Tibial nerve (tissue), 4 donors: ENCODE results near the gene MOCOS. TPM values are rescaled to one million over a fixed set of nuclear protein-coding genes. Genes with fewer than 3 reads are reported as not detected.

ENCODE experiments used
- DNase-seq, 2 donors: peaks; one replicate each; pipeline ENCODE4 v3.0.0-alpha.2; 2019; ENCODE audit warnings: low spot score in 2 of 2
- H3K27ac ChIP-seq, 4 donors: fragments of 200-600 bp; sonication (generic) in 3 of 4; one replicate each; pipeline ENCODE4 v1.5.1; 2017 to 2019; ENCODE audit warnings: mild to moderate bottlenecking in 1 of 4
- H3K27me3 ChIP-seq, 2 donors: fragments of 200-600 bp; sonication (generic) in 1 of 2; one replicate each; pipeline versions ENCODE4 v1.5.1 to v1.6.0; 2017 to 2019
- H3K36me3 ChIP-seq, 3 donors: fragments of 200-600 bp; sonication (generic); one replicate each; pipeline ENCODE4 v1.5.1; 2018 to 2019
- H3K4me1 ChIP-seq, 4 donors: fragments of 200-600 bp; sonication (generic) in 3 of 4; one replicate each; pipeline ENCODE4 v1.5.1; 2017 to 2019
- H3K4me3 ChIP-seq, 4 donors: fragments of 200-600 bp; sonication (generic) in 3 of 4; one replicate each; pipeline ENCODE4 v1.5.1; 2017 to 2019; ENCODE audit warnings: mild to moderate bottlenecking in 1 of 4, moderate library complexity in 1 of 4
- H3K9me3 ChIP-seq, 4 donors: fragments of 200-600 bp; sonication (generic) in 3 of 4; one replicate each; pipeline ENCODE4 v1.5.1; 2017 to 2019
- CTCF ChIP-seq, 5 experiments: fragments of 200-600 bp in 3 of 5; fragments of 450-650 bp in 2 of 5; sonication (generic) in 3 of 5; IDR thresholded peaks; one replicate each; pipeline ENCODE4 v1.5.1; 2016 to 2019; ENCODE audit warnings: antibody characterized with exemption in 5 of 5, mild to moderate bottlenecking in 3 of 5, moderate library complexity in 2 of 5
- EP300 ChIP-seq, 2 donors: sonication (generic); formaldehyde crosslinking; IDR thresholded peaks; one replicate each; pipeline ENCODE4 v1.6.1; 2017; ENCODE audit warnings: antibody characterized with exemption in 2 of 2, mild to moderate bottlenecking in 1 of 2
- POLR2A ChIP-seq, 2 donors: fragments of 450-650 bp; IDR thresholded peaks; one replicate each; pipeline ENCODE4 v1.6.1; 2017; ENCODE audit warnings: antibody characterized with exemption in 2 of 2, mild to moderate bottlenecking in 2 of 2, moderate library complexity in 2 of 2
- WGBS, 2 donors: methylation state at CpG; one replicate each; pipeline ENCODE4 v1.1.5; 2018; 5-methylcytosine and 5-hydroxymethylcytosine counted together
- total RNA-seq, 4 donors: library from RNA; depleted of rRNA; stranded (reverse); fragments of >200 nt; gene quantifications; one replicate each; pipeline ENCODE4 v1.1.0, GENCODE V29; 2016

Gene MOCOS
- total RNA-seq, 4 donors from 2014 or later = 6.9 to 10.2 (median 8.9) TPM

- 78 to 80% methylated on average over 4 of the region's 4 CpGs for WGBS, 2 donors
- no peaks in the 10 kb centered on the region for H3K36me3 ChIP-seq
- H3K9me3 ChIP-seq = peaks cover 0 to 13% (median 0%) of the 10 kb centered on the region in 4 donors
- TF ChIP-seq EP300 (IDR thresholded peaks at IDR 0.05) (no peak), CTCF (IDR thresholded peaks at IDR 0.05) (no peak), POLR2A (IDR thresholded peaks at IDR 0.05) (no peak)
- DNase-seq = peak in 1 of 2 donors; percentile 49
- H3K27me3 ChIP-seq = no peaks in the 10 kb centered on the region
- H3K27ac ChIP-seq = no peak overlapping the region
- no peak overlapping the region for H3K4me3 ChIP-seq
- no peaks in the 10 kb centered on the region for H3K4me1 ChIP-seq
Measured at GRCh38 chr18:36314098-36314497, 126.8 kb downstream of the MOCOS start.

- no peaks in the 10 kb centered on the region for H3K27me3 ChIP-seq
- H3K36me3 ChIP-seq = no peaks in the 10 kb centered on the region
- DNase-seq = no peak
- TF ChIP-seq POLR2A (IDR thresholded peaks at IDR 0.05) (no peak), EP300 (IDR thresholded peaks at IDR 0.05) (no peak), CTCF (IDR thresholded peaks at IDR 0.05) (no peak)
- no peaks in the 10 kb centered on the region for H3K4me1 ChIP-seq
- no peak overlapping the region for H3K4me3 ChIP-seq
- H3K27ac ChIP-seq = no peak overlapping the region
- 28 to 38% methylated on average over 4 of the region's 4 CpGs for WGBS, 2 donors
- H3K9me3 ChIP-seq = peaks cover 0 to 20% (median 0%) of the 10 kb centered on the region in 4 donors
Measured at GRCh38 chr18:36314754-36315153, 127.5 kb downstream of the MOCOS start.

GRCh38 chr18:36315736-36316135, 128.4 kb downstream of the MOCOS start:
- Histone ChIP-seq H3K4me1 (no peaks in the 10 kb centered on the region), H3K27ac (no peak overlapping the region), H3K27me3 (no peaks in the 10 kb centered on the region), H3K9me3 (peaks cover 0 to 20% (median 0%) of the 10 kb centered on the region in 4 donors), H3K36me3 (no peaks in the 10 kb centered on the region), H3K4me3 (no peak overlapping the region)
- WGBS, 2 donors = 70 to 71% methylated on average over 10 of the region's 10 CpGs
- DNase-seq = no peak
- TF ChIP-seq EP300 (IDR thresholded peaks at IDR 0.05) (no peak), CTCF (IDR thresholded peaks at IDR 0.05) (no peak), POLR2A (IDR thresholded peaks at IDR 0.05) (no peak)

GRCh38 chr18:36316246-36316645, 128.9 kb downstream of the MOCOS start:
- no peak overlapping the region for H3K27ac ChIP-seq
- 90 to 93% methylated on average over 2 of the region's 2 CpGs for WGBS, 2 donors
- no peak overlapping the region for H3K4me3 ChIP-seq
- no peaks in the 10 kb centered on the region for H3K27me3 ChIP-seq
- no peak for TF ChIP-seq EP300 (IDR thresholded peaks at IDR 0.05)
- no peak for TF ChIP-seq CTCF (IDR thresholded peaks at IDR 0.05)
- TF ChIP-seq POLR2A (IDR thresholded peaks at IDR 0.05) = no peak
- H3K36me3 ChIP-seq = no peaks in the 10 kb centered on the region
- no peaks in the 10 kb centered on the region for H3K4me1 ChIP-seq
- DNase-seq = no peak
- H3K9me3 ChIP-seq = peaks cover 0 to 20% (median 0%) of the 10 kb centered on the region in 4 donors

Other genes starting within 250 kb of the MOCOS start
- 10 to 100 TPM; 65.9 to 75.9 (median 69.7) TPM for gene RPRD1A, start 119.9 kb upstream of the MOCOS start, total RNA-seq
- gene SLC39A6, start 58.2 kb upstream of the MOCOS start, total RNA-seq = 10 to 100 TPM; 43.3 to 53.3 (median 44.0) TPM
- 10 to 100 TPM; 46.1 to 82.4 (median 67.4) TPM for gene ELP2, start 57.6 kb upstream of the MOCOS start, total RNA-seq
- gene FHOD3, start 110.2 kb downstream of the MOCOS start, total RNA-seq = 10 to 100 TPM; 15.6 to 25.9 (median 21.6) TPM